Lower lobe of right lung (tissue), 2 donors: ENCODE data around the gene PTGFRN. TPM values are rescaled to one million over a fixed set of nuclear protein-coding genes. Genes with fewer than 3 reads are reported as not detected.
"Not testable (repeated sequence)": the region's sequence is repeated elsewhere in the genome, so short reads cannot be mapped to it uniquely, and the experiment has no call there.

Source experiments
- ATAC-seq, 2 donors: fragments of 200-7000 bp; cut with Tn5 transposase; one replicate each; pipeline ENCODE4 v1.9.1; 2020 to 2022; ENCODE audit warnings: mild to moderate bottlenecking in 2 of 2, moderate library complexity in 2 of 2
- DNase-seq: peaks from one replicate; pipeline ENCODE4 v3.0.0-alpha.2; 2020
- H3K27ac ChIP-seq: fragments of 200-600 bp; one replicate; pipeline ENCODE4 v1.8.0; 2022
- H3K27me3 ChIP-seq: fragments of 200-600 bp; one replicate; pipeline ENCODE4 v1.8.0; 2022; ENCODE audit warnings: low read depth
- H3K36me3 ChIP-seq: fragments of 200-600 bp; one replicate; pipeline ENCODE4 v1.8.0; 2022; ENCODE audit warnings: mild to moderate bottlenecking
- H3K4me1 ChIP-seq: fragments of 200-600 bp; one replicate; pipeline ENCODE4 v1.8.0; 2022
- H3K4me3 ChIP-seq: fragments of 200-600 bp; one replicate; pipeline ENCODE4 v1.8.0; 2022; ENCODE audit warnings: mild to moderate bottlenecking
- H3K9me3 ChIP-seq: fragments of 200-600 bp; one replicate; pipeline ENCODE4 v1.8.0; 2022
- CTCF ChIP-seq: fragments of 200-600 bp; IDR thresholded peaks from one replicate; pipeline ENCODE4 v1.8.0; 2022; ENCODE audit warnings: antibody characterized with exemption, mild to moderate bottlenecking
- intact Hi-C: fragments of 100-400 bp; cut with DNase I; formaldehyde crosslinking; loops from one replicate; pipeline ENCODE4 v1.11.0; 2022
- long read RNA-seq: library from polyadenylated mRNA; unstranded; transcript quantifications from one replicate; pipeline ENCODE4 v2.0.0, GENCODE V29; 2021
- total RNA-seq: library from RNA; stranded (reverse); fragmentation: NEBNext Ultra II Directional; extraction: Animal tissue kit (Norgen Biotek cat#: 25700); gene quantifications from one replicate; pipeline ENCODE4 v1.2.1, GENCODE V29; 2021
- donor health status: DM: no; HTN: yes; CAD: no; lungs with severe emphysema.

Gene PTGFRN
- 31.1 TPM for total RNA-seq
- long read RNA-seq, full-length matches to known transcripts, result 3 of 16 reads
- long read RNA-seq, partial matches to known transcripts, result 3 of 16 reads
- long read RNA-seq, other reads (novel, unspliced or antisense), result 10 of 16 reads

GRCh38 chr1:116909512-116910378 is at the start of gene PTGFRN:
Gene PTGFRN, plus strand, starts transcription at chr1:116909916. Its CDS starts 288 bp downstream, at chr1:116910204.
- H3K27ac ChIP-seq, result peak within 1 kb of the TSS; percentile 72
- intact Hi-C loops, result no loop called here
- H3K9me3 ChIP-seq, result no peaks in the 10 kb centered on the region
- ATAC-seq, result peak; percentile 86 to 89
- H3K4me3 ChIP-seq, result peak within 1 kb of the TSS; percentile 68
- DNase-seq, result peak; percentile 75
- H3K27me3 ChIP-seq, result no peaks in the 10 kb centered on the region
- H3K4me1 ChIP-seq, result peaks cover 20% of the 10 kb centered on the region
- TF ChIP-seq CTCF, result no peak
- H3K36me3 ChIP-seq, result no peaks in the 10 kb centered on the region

- DNase-seq, H3K36me3 ChIP-seq, intact Hi-C loops, H3K4me1 ChIP-seq, H3K27me3 ChIP-seq, H3K9me3 ChIP-seq, H3K27ac ChIP-seq, H3K4me3 ChIP-seq, ATAC-seq: not testable (repeated sequence)
These were observed 49.5 kb upstream of the PTGFRN start for GRCh38 chr1:116860167-116860566.

GRCh38 chr1:116861137-116861536 is 48.6 kb upstream of the PTGFRN start:
- ATAC-seq, result no peak
- intact Hi-C loops, result no loop called here
- H3K4me3 ChIP-seq, result no peak overlapping the region
- H3K27me3 ChIP-seq, result no peaks in the 10 kb centered on the region
- no peak overlapping the region for H3K27ac ChIP-seq
- no peak for TF ChIP-seq CTCF
- DNase-seq, result no peak
- H3K9me3 ChIP-seq, result no peaks in the 10 kb centered on the region
- H3K4me1 ChIP-seq, result no peaks in the 10 kb centered on the region
- H3K36me3 ChIP-seq, result no peaks in the 10 kb centered on the region

- H3K4me1 ChIP-seq, intact Hi-C loops, H3K4me3 ChIP-seq, H3K27ac ChIP-seq, H3K27me3 ChIP-seq, DNase-seq, H3K9me3 ChIP-seq, H3K36me3 ChIP-seq, ATAC-seq: not testable (repeated sequence)
These were observed 46.7 kb upstream of the PTGFRN start for GRCh38 chr1:116863031-116863430.

GRCh38 chr1:116866478-116866877 is 43.2 kb upstream of the PTGFRN start:
- H3K27ac ChIP-seq, H3K4me1 ChIP-seq, DNase-seq, ATAC-seq, H3K9me3 ChIP-seq, H3K27me3 ChIP-seq, H3K36me3 ChIP-seq, intact Hi-C loops, H3K4me3 ChIP-seq: not testable (repeated sequence)

- H3K9me3 ChIP-seq, result no peaks in the 10 kb centered on the region
- ATAC-seq (no peak), DNase-seq (no peak)
- no peaks in the 10 kb centered on the region for H3K36me3 ChIP-seq
- no peaks in the 10 kb centered on the region for H3K27me3 ChIP-seq
- intact Hi-C loops, result no loop called here
- H3K4me1 ChIP-seq, result no peaks in the 10 kb centered on the region
- no peak overlapping the region for H3K4me3 ChIP-seq
- TF ChIP-seq CTCF, result no peak
- H3K27ac ChIP-seq, result no peak overlapping the region
These were observed 41.3 kb upstream of the PTGFRN start for GRCh38 chr1:116868385-116868784.

- intact Hi-C loops, result no loop called here
- H3K27ac ChIP-seq, result no peak overlapping the region
- ATAC-seq (no peak), DNase-seq (no peak)
- no peaks in the 10 kb centered on the region for H3K27me3 ChIP-seq
- no peaks in the 10 kb centered on the region for H3K9me3 ChIP-seq
- no peak for TF ChIP-seq CTCF
- no peak overlapping the region for H3K4me3 ChIP-seq
- no peaks in the 10 kb centered on the region for H3K36me3 ChIP-seq
- no peaks in the 10 kb centered on the region for H3K4me1 ChIP-seq
These were observed 40.1 kb upstream of the PTGFRN start for GRCh38 chr1:116869611-116870010.
